ENCODE data around the gene ZSCAN16. TPM values are rescaled to one million over a fixed set of nuclear protein-coding genes. Genes with fewer than 3 reads are reported as not detected.

ZSCAN16 gene
- total and polyA plus RNA-seq, 10 of the 15 experiments (the other 5 are each of a cell fraction or from before 2014, with no cell fraction given), result 4.6 to 13.8 (median 10.3) TPM

DNA sequence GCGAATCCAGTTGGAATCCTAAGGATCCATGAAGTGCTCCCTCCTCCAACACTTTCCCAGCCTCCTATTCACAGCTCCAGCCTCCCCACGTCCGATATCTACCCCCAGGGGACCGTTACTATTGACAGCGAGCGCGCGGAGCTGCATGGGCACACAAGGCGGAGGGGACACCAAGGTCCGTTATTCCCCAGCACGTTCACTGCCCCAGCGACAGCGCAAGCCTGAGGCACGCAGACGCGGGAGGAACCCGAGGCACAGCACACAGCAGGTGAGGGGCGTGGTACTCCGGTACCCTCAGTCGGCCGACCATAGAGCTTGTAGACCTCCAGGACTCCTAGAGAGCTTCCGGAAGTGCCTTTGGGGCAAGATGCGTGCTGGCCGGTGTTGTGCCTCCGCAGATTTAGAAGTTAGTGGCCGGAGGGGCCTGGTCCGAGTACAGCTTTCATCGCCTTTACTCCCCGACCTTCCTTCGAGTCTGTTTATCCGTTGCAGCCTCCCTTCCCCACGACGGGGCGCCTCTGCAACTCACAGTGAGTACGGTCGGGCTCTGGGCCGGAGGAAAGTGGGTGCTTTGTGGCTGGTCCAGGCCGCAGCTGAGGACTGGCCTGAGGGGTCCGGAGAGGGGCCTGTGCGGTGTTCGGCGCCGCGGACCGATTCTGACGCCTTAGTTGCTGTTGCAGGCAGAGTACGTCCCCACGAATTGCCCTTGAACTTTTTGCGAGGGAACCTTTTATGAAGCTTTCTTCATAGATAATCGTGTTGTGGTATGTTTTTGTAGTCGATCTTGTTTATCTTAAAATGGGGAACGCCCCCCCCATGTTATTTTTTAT, 17.3 kb downstream of the ZSCAN16 start, which contains the start of gene ZKSCAN8 (continued):
- TF ChIP-seq, protein P1, sequence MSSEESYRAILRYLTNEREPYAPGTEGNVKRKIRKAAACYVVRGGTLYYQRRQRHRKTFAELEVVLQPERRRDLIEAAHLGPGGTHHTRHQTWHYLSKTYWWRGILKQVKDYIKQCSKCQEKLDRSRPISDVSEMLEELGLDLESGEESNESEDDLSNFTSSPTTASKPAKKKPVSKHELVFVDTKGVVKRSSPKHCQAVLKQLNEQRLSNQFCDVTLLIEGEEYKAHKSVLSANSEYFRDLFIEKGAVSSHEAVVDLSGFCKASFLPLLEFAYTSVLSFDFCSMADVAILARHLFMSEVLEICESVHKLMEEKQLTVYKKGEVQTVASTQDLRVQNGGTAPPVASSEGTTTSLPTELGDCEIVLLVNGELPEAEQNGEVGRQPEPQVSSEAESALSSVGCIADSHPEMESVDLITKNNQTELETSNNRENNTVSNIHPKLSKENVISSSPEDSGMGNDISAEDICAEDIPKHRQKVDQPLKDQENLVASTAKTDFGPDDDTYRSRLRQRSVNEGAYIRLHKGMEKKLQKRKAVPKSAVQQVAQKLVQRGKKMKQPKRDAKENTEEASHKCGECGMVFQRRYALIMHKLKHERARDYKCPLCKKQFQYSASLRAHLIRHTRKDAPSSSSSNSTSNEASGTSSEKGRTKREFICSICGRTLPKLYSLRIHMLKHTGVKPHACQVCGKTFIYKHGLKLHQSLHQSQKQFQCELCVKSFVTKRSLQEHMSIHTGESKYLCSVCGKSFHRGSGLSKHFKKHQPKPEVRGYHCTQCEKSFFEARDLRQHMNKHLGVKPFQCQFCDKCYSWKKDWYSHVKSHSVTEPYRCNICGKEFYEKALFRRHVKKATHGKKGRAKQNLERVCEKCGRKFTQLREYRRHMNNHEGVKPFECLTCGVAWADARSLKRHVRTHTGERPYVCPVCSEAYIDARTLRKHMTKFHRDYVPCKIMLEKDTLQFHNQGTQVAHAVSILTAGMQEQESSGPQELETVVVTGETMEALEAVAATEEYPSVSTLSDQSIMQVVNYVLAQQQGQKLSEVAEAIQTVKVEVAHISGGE (CRISPR knock-in tag; IDR thresholded peaks at IDR 0.05), result peak; percentile 77
- no peak for TF ChIP-seq TBL1XR1 (IDR thresholded peaks at IDR 0.05; ENCODE audit: low read depth, low read length)
- TF ChIP-seq CBFB (IDR thresholded peaks at IDR 0.05; ENCODE audit: low read depth), result peak; percentile 43; the same call in 1 of the 2 replicates
- no peak for TF ChIP-seq SREBF2 (IDR thresholded peaks at IDR 0.05; ENCODE audit: low read length)
- TF ChIP-seq, protein P2, sequence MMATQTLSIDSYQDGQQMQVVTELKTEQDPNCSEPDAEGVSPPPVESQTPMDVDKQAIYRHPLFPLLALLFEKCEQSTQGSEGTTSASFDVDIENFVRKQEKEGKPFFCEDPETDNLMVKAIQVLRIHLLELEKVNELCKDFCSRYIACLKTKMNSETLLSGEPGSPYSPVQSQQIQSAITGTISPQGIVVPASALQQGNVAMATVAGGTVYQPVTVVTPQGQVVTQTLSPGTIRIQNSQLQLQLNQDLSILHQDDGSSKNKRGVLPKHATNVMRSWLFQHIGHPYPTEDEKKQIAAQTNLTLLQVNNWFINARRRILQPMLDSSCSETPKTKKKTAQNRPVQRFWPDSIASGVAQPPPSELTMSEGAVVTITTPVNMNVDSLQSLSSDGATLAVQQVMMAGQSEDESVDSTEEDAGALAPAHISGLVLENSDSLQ (IDR thresholded peaks at IDR 0.05), result 0 out of 2 replicates have a peak, but pooled peaks have one; percentile 13
- TF ChIP-seq SMARCA5 (IDR thresholded peaks at IDR 0.05), result peak; percentile 85
- no peak for TF ChIP-seq BCL11A (IDR thresholded peaks at IDR 0.05; ENCODE audit: low read depth, low read length)
- no peak for TF ChIP-seq SP1 (IDR thresholded peaks at IDR 0.05; ENCODE audit: low read depth, low read length)
- no peak for TF ChIP-seq CEBPB (IDR thresholded peaks at IDR 0.05; ENCODE audit: borderline replicate concordance in 1 of 2, low read depth in 2 of 2, low read length in 2 of 2)
- TF ChIP-seq ETV6 (conservative IDR thresholded peaks at IDR 0.05 in 1 of 2, IDR thresholded peaks at IDR 0.05 in 1 of 2; ENCODE audit: borderline replicate concordance in 1 of 2, low read depth in 1 of 2), result no peak; a peak in 1 of 4 replicates
- no peak for TF ChIP-seq ZNF274 (IDR thresholded peaks at IDR 0.05; ENCODE audit: insufficient read depth, insufficient read length)
- TF ChIP-seq, protein P3, sequence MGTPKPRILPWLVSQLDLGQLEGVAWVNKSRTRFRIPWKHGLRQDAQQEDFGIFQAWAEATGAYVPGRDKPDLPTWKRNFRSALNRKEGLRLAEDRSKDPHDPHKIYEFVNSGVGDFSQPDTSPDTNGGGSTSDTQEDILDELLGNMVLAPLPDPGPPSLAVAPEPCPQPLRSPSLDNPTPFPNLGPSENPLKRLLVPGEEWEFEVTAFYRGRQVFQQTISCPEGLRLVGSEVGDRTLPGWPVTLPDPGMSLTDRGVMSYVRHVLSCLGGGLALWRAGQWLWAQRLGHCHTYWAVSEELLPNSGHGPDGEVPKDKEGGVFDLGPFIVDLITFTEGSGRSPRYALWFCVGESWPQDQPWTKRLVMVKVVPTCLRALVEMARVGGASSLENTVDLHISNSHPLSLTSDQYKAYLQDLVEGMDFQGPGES (IDR thresholded peaks at IDR 0.05), result no peak
- TF ChIP-seq SUZ12 (IDR thresholded peaks at IDR 0.05; ENCODE audit: unreplicated experiment), result no peak
- no peak for TF ChIP-seq BRCA1 (IDR thresholded peaks at IDR 0.05; ENCODE audit: low read depth, low read length)
- no peak for TF ChIP-seq BMI1 (IDR thresholded peaks at IDR 0.05; ENCODE audit: borderline replicate concordance)
- TF ChIP-seq SMAD5 (IDR thresholded peaks at IDR 0.05; ENCODE audit: low read depth), result no peak
- TF ChIP-seq CREM (IDR thresholded peaks at IDR 0.05; ENCODE audit: low read depth), result peak; percentile 71
- peak; percentile 94; the same call in 1 of the 2 replicates for TF ChIP-seq WRNIP1 (IDR thresholded peaks at IDR 0.05; ENCODE audit: borderline replicate concordance, low read depth, low read length)
- no peak; the same call in 1 of the 2 replicates for TF ChIP-seq ZNF207 (IDR thresholded peaks at IDR 0.05; ENCODE audit: borderline replicate concordance)
- TF ChIP-seq TAF1 (IDR thresholded peaks at IDR 0.05; ENCODE audit: borderline replicate concordance, low read depth, low read length), result peak; percentile 94
- TF ChIP-seq MYC (IDR thresholded peaks at IDR 0.05; ENCODE audit: insufficient read depth, insufficient read length, insufficient replicate concordance, low read length, severe bottlenecking), result peak; percentile 86
- TF ChIP-seq JUND (IDR thresholded peaks at IDR 0.05; ENCODE audit: low read depth, low read length), result no peak
- TF ChIP-seq CREB1 (IDR thresholded peaks at IDR 0.05; ENCODE audit: low read depth), result peak; percentile 48; the same call in 1 of the 2 replicates
- TF ChIP-seq ZNF24 (IDR thresholded peaks at IDR 0.05), result peak; percentile 75
- TF ChIP-seq SPI1 (IDR thresholded peaks at IDR 0.05; ENCODE audit: borderline replicate concordance, insufficient read depth, low read depth, low read length), result no peak; the same call in 1 of the 2 replicates

Measured in GM12878 (cell line).